ENCODE data around the gene DOCK2.
"Not testable (repeated sequence)": the region's sequence is repeated elsewhere in the genome, so short reads cannot be mapped to it uniquely, and the experiment has no call there.

The DOCK2 gene

DNA sequence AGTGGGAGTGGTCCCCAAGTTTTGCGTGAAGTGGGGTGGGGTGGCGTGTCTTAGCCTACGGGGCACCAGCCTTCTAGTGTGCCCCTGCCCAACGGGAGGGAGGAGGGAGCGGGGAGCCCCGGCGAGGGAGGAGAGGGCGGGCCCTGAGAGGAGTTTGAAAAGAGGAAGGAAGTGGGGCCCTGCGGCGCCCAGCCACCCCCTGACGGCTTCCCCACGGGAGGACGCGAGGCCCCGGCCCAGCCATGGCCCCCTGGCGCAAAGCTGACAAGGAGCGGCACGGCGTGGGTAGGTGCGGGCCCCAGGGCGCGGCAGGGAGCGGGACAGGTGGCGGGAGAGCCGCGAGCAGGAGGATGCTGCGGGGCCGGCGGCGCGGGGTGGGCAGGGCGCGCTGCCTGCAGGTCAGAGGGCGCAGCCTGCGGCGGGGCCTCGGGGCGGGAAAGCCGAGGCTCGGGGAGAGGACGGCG is at the start of gene DOCK2:
Gene DOCK2 (plus strand): TSS at position 191 of the 464 bp plus-strand sequence. CDS start 52 bp downstream, at position 243.
- Mint-ChIP-seq H3K36me3 (ENCODE audit: low read depth) (peaks cover 35% of the 10 kb centered on the region), H3K4me3 (peak within 1 kb of the TSS; percentile 90), H3K27me3 (no peaks in the 10 kb centered on the region), H3K4me1 (peaks cover 48% of the 10 kb centered on the region), H3K9me3 (peaks cover 9% of the 10 kb centered on the region), H3K27ac (peak within 1 kb of the TSS; percentile 93)
- DNase-seq (peak; percentile 79), ATAC-seq (peak; percentile 85)

GRCh38 chr5:169590602-169591001 is 46.5 kb upstream of the DOCK2 start:
- DNase-seq (no peak), ATAC-seq (no peak)
- Mint-ChIP-seq H3K27ac (no peak overlapping the region), H3K9me3 (no peaks in the 10 kb centered on the region), H3K27me3 (no peaks in the 10 kb centered on the region), H3K36me3 (ENCODE audit: low read depth) (peaks cover 58% of the 10 kb centered on the region), H3K4me3 (no peak overlapping the region), H3K4me1 (peaks cover 7% of the 10 kb centered on the region)

DNA sequence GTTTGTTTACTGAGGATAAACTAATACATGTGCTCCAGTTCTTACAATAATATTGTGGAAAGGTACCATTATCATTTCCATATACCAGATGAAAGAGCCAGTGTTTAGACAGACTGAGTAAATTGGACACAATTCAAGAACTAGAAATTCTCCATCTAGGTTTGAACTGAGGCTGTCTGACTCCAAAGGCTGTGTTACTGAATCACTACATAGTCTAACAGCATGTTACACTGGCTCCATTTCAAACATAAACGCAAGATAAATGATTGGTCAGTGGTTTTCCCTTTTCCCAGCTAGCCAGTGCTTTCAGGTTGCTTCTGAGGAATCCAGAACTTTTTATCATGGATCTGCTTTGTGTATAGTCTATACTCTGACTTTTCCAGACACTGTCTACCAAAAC is 45.4 kb upstream of the DOCK2 start:
- Mint-ChIP-seq H3K4me1 (no peaks in the 10 kb centered on the region), H3K4me3 (no peak overlapping the region), H3K27ac (no peak overlapping the region), H3K36me3 (ENCODE audit: low read depth) (peaks cover 58% of the 10 kb centered on the region), H3K9me3 (no peaks in the 10 kb centered on the region), H3K27me3 (no peaks in the 10 kb centered on the region)
- DNase-seq (no peak), ATAC-seq (no peak)

- ATAC-seq: no peak
- Mint-ChIP-seq H3K4me3 (no peak overlapping the region), H3K4me1 (no peaks in the 10 kb centered on the region), H3K9me3 (no peaks in the 10 kb centered on the region), H3K27me3 (no peaks in the 10 kb centered on the region), H3K36me3 (ENCODE audit: low read depth) (peaks cover 64% of the 10 kb centered on the region), H3K27ac (no peak overlapping the region)
- no peak for DNase-seq
Observed at GRCh38 chr5:169592937-169593650, 44.0 kb upstream of the DOCK2 start.

- ATAC-seq (no peak), DNase-seq (no peak)
- Mint-ChIP-seq H3K4me1 (no peaks in the 10 kb centered on the region), H3K27ac (no peak overlapping the region), H3K36me3 (ENCODE audit: low read depth) (peaks cover 62% of the 10 kb centered on the region), H3K9me3 (no peaks in the 10 kb centered on the region), H3K4me3 (no peak overlapping the region), H3K27me3 (no peaks in the 10 kb centered on the region)
Observed at GRCh38 chr5:169595172-169595820, 41.8 kb upstream of the DOCK2 start.

DNA sequence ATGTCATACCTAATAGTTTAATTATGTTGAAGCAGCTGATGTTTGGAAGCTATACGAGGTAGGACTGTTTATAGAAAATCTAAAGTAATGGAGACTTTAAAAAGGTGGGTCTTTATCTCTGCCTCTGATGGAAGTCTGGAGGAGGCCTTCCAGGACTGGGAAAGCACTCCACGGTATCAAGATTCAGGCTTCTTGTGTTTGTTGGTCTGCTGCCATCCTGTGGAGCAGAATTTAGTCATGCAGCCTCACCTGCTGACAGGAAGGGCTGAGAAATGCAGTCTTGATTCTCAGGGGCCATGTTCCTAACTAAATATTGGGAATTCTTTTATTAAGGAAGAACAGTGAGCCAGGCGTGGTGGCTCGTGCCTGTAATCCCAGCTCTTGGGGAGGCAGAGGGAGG is 37.6 kb upstream of the DOCK2 start:
- Mint-ChIP-seq H3K36me3 (ENCODE audit: low read depth) (peaks cover 59% of the 10 kb centered on the region), H3K4me3 (no peak overlapping the region), H3K9me3 (no peaks in the 10 kb centered on the region), H3K4me1 (no peaks in the 10 kb centered on the region), H3K27me3 (no peaks in the 10 kb centered on the region), H3K27ac (no peak overlapping the region)
- DNase-seq: no peak
- ATAC-seq: no peak

- ATAC-seq: no peak
- Mint-ChIP-seq H3K36me3 (ENCODE audit: low read depth) (peaks cover 43% of the 10 kb centered on the region), H3K4me1 (no peaks in the 10 kb centered on the region), H3K27ac (no peak overlapping the region), H3K4me3 (no peak overlapping the region), H3K9me3 (no peaks in the 10 kb centered on the region), H3K27me3 (peaks cover 2% of the 10 kb centered on the region)
- no peak for DNase-seq
Observed at GRCh38 chr5:169602535-169602934, 34.5 kb upstream of the DOCK2 start.

- Mint-ChIP-seq H3K27me3 (peaks cover 5% of the 10 kb centered on the region), H3K9me3 (peaks cover 6% of the 10 kb centered on the region), H3K4me1 (no peaks in the 10 kb centered on the region), H3K27ac (no peak overlapping the region), H3K4me3 (no peak overlapping the region), H3K36me3 (ENCODE audit: low read depth) (peaks cover 17% of the 10 kb centered on the region)
- no peak for ATAC-seq
- no peak for DNase-seq
Observed at GRCh38 chr5:169606279-169606678, 30.8 kb upstream of the DOCK2 start.

GRCh38 chr5:169607882-169608281 is 29.2 kb upstream of the DOCK2 start:
- Mint-ChIP-seq H3K27ac (no peak overlapping the region), H3K9me3 (peaks cover 13% of the 10 kb centered on the region), H3K4me3 (no peak overlapping the region), H3K4me1 (no peaks in the 10 kb centered on the region), H3K27me3 (peaks cover 14% of the 10 kb centered on the region), H3K36me3 (ENCODE audit: low read depth) (peaks cover 9% of the 10 kb centered on the region)
- ATAC-seq (no peak), DNase-seq (no peak)

DNA sequence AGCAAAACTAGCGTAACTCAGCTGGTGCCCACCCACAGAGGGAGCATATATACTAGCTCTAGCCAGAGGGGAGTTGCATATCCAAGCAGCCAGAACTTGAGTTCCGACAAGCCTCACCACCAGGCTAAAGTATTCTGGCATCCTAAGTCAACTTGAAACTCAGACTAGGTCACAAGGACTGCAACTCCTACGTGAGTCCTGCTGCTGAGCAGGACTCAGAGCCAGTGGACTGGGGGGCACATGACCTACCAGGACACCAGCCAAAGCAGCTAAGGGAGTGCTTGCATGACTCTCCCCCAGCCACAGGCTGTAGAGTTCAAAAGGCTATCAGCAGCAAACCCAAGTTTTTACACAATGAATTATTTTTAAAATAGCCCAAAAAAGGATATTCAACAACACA is 27.4 kb upstream of the DOCK2 start:
- H3K4me3 Mint-ChIP-seq: no peak overlapping the region
- H3K36me3 Mint-ChIP-seq (ENCODE audit: low read depth): peaks cover 2% of the 10 kb centered on the region
- peaks cover 22% of the 10 kb centered on the region for H3K27me3 Mint-ChIP-seq
- no peak for DNase-seq
- no peak for ATAC-seq
- H3K9me3 Mint-ChIP-seq: peaks cover 13% of the 10 kb centered on the region
- no peaks in the 10 kb centered on the region for H3K4me1 Mint-ChIP-seq
- H3K27ac Mint-ChIP-seq: no peak overlapping the region

DNA sequence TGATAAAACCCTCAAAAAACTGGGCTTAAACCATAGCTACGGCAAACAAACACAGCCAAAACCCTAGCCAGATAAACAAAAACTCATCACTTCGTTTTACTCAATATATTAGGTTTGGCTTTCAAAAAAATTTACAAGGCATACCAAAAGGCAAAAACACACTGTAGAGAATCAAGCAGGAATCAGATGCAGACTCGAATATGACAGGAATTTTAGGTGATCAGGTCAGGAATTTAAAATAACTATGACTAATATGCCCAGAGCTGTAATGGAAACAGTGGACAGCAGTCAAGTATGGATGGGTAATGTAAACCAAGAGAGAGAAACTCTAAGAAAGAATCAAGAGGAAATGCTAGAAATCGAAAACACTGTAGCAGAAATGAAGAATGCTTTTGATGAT is 26.5 kb upstream of the DOCK2 start:
- DNase-seq: no peak
- Mint-ChIP-seq H3K4me3 (no peak overlapping the region), H3K36me3 (ENCODE audit: low read depth) (peaks cover 1% of the 10 kb centered on the region), H3K27me3 (peaks cover 23% of the 10 kb centered on the region), H3K9me3 (peaks cover 13% of the 10 kb centered on the region), H3K27ac (no peak overlapping the region), H3K4me1 (no peaks in the 10 kb centered on the region)
- ATAC-seq: no peak

DNA sequence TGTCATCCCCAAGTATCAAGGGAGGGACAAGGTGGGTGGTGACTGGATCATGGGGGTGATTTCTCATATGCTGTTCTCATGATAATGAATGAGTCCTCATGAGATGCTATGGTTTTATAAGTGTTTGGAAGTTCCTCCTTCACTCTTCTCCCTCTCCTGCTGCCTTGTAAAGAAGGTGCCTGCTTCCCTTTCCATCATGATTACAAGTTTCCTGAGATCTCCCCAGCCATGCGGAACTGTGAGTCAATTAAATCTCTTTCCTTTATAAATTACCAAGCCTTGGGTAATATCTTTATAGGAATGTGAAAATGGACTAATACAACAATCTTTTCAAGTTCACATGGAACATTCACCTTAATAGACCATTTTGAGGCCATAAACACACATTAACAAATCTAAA is 21.5 kb upstream of the DOCK2 start:
- no peaks in the 10 kb centered on the region for H3K4me1 Mint-ChIP-seq
- H3K27ac Mint-ChIP-seq: no peak overlapping the region
- H3K9me3 Mint-ChIP-seq: peaks cover 16% of the 10 kb centered on the region
- peaks cover 20% of the 10 kb centered on the region for H3K27me3 Mint-ChIP-seq
- no peak overlapping the region for H3K4me3 Mint-ChIP-seq
- no peak for ATAC-seq
- no peak for DNase-seq
- no peaks in the 10 kb centered on the region for H3K36me3 Mint-ChIP-seq (ENCODE audit: low read depth)

DNA sequence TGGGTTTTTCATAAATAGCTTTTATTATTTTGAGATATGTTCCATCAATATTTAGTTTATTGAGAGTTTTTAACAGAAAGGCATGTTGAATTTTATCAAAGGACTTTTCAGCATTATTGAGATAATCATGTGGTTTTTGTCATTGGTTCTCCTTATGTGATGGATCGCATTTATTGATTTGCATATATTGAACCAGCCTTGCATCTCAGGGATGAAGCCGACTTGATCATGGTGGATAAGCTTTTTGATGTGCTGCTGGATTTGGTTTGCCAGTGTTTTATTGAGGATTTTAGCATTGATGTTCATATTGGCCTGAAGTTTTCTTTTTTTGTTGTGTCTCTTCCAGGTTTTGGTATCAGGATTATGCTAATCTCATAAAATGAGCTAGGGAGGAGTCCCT is 12.8 kb upstream of the DOCK2 start:
- not testable (repeated sequence) for H3K36me3 Mint-ChIP-seq (ENCODE audit: low read depth); ATAC-seq; H3K27me3 Mint-ChIP-seq; H3K4me1 Mint-ChIP-seq; H3K27ac Mint-ChIP-seq; H3K4me3 Mint-ChIP-seq; DNase-seq; H3K9me3 Mint-ChIP-seq

DNA sequence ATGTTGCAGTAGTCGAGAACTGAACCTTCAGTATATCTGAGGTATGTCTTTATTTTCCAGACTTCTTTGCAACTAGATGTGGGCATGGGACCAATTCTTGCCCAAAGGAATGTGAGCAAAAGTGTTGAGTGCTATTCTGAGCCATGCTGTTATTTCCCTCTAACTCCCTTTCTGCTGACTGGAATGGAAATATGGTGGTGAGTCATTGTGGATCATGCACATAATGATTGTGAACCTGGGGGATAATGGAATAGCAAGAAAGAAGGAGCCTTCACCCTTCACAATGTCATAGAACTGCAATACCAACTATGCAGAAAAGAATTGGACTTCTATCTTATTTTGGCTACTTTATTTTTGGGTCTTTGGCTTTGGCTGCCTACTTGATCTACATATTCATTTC is 10.3 kb upstream of the DOCK2 start:
- DNase-seq: no peak
- Mint-ChIP-seq H3K27ac (no peak overlapping the region), H3K9me3 (no peaks in the 10 kb centered on the region), H3K36me3 (ENCODE audit: low read depth) (no peaks in the 10 kb centered on the region), H3K4me3 (no peak overlapping the region), H3K4me1 (peaks cover 5% of the 10 kb centered on the region), H3K27me3 (no peaks in the 10 kb centered on the region)
- no peak for ATAC-seq

- Mint-ChIP-seq H3K4me3 (no peak overlapping the region), H3K36me3 (ENCODE audit: low read depth) (no peaks in the 10 kb centered on the region), H3K27me3 (no peaks in the 10 kb centered on the region), H3K4me1 (peaks cover 5% of the 10 kb centered on the region), H3K27ac (no peak overlapping the region), H3K9me3 (no peaks in the 10 kb centered on the region)
- no peak for ATAC-seq
- no peak for DNase-seq
Observed at GRCh38 chr5:169627551-169627950, 9.5 kb upstream of the DOCK2 start.

All from activated naive CD8-positive, alpha-beta T cell treated with anti-CD3 and anti-CD28 coated beads, Interleukin-2, amount 50 U/mL, for 24 hours (primary cell).